HG03159 (cell line): Measurements from ENCODE around the gene MT1G.
"Not testable (repeated sequence)": the region's sequence is repeated elsewhere in the genome, so short reads cannot be mapped to it uniquely, and the experiment has no call there.

Experiments
- ATAC-seq: cut with Tn5 transposase; IDR thresholded peaks from one replicate; pipeline ENCODE4 v1.9.1; 2021; ENCODE audit warnings: mild to moderate bottlenecking, moderate library complexity; ENCODE audit not compliant: unreplicated experiment

Gene MT1G

GRCh38 chr16:56667581-56668571 lies at the start of gene MT1G:
TSS of gene MT1G (minus strand) at chr16:56668065. CDS start at chr16:56667993, 72 bp downstream.
- no peak for ATAC-seq

- not testable (repeated sequence) for ATAC-seq
These were observed 49.7 kb upstream of the MT1G start for GRCh38 chr16:56717532-56717931.

- no peak for ATAC-seq
These were observed 48.9 kb upstream of the MT1G start for GRCh38 chr16:56716761-56717160.

GRCh38 chr16:56715126-56715525 lies 47.3 kb upstream of the MT1G start:
- ATAC-seq, result no peak

GRCh38 chr16:56713794-56714193 lies 45.9 kb upstream of the MT1G start:
- no peak for ATAC-seq

- ATAC-seq, result no peak
These were observed 44.0 kb upstream of the MT1G start for GRCh38 chr16:56711862-56712261.

GRCh38 chr16:56710181-56710737 lies 42.4 kb upstream of the MT1G start:
- no peak for ATAC-seq

- ATAC-seq, result no peak
These were observed 41.7 kb upstream of the MT1G start for GRCh38 chr16:56709443-56710040.

- no peak for ATAC-seq
These were observed 40.9 kb upstream of the MT1G start for GRCh38 chr16:56708525-56709442.

- no peak for ATAC-seq
These were observed 35.0 kb upstream of the MT1G start for GRCh38 chr16:56702836-56703235.

GRCh38 chr16:56701534-56701933 lies 33.7 kb upstream of the MT1G start:
- ATAC-seq, result no peak

GRCh38 chr16:56700631-56701030 lies 32.8 kb upstream of the MT1G start:
- no peak for ATAC-seq

GRCh38 chr16:56700195-56700594 lies 32.3 kb upstream of the MT1G start:
- ATAC-seq, result no peak

GRCh38 chr16:56697456-56698155 lies 29.7 kb upstream of the MT1G start:
- no peak for ATAC-seq

- ATAC-seq, result no peak
These were observed 27.4 kb upstream of the MT1G start for GRCh38 chr16:56695246-56695645.

- ATAC-seq, result no peak
These were observed 24.0 kb upstream of the MT1G start for GRCh38 chr16:56691885-56692284.

- no peak for ATAC-seq
These were observed 22.7 kb upstream of the MT1G start for GRCh38 chr16:56690420-56691122.

- ATAC-seq, result no peak
These were observed 21.3 kb upstream of the MT1G start for GRCh38 chr16:56689171-56689570.

- ATAC-seq, result no peak
These were observed 20.9 kb upstream of the MT1G start for GRCh38 chr16:56688762-56689161.

GRCh38 chr16:56686758-56687157 lies 18.9 kb upstream of the MT1G start:
- ATAC-seq, result no peak
